GM21717 (cell line): ENCODE measurements around the gene IL1A.
A peak's percentile ranks its signal among the peaks of the same experiment; 100 is the strongest.
"Not testable (repeated sequence)": the region's sequence is repeated elsewhere in the genome, so short reads cannot be mapped to it uniquely, and the experiment has no call there.

Experiments used
- ATAC-seq: cut with Tn5 transposase; IDR thresholded peaks from one replicate; pipeline ENCODE4 v1.9.1; 2021; ENCODE audit warnings: mild to moderate bottlenecking, moderate library complexity; ENCODE audit not compliant: unreplicated experiment

Gene IL1A

GRCh38 chr2:112784199-112785189 is at the start of gene IL1A:
Gene IL1A (minus strand): TSS chr2:112784493. CDS start chr2:112783770, 723 bp downstream.
- ATAC-seq, result no peak

GRCh38 chr2:112833976-112834375 is 49.7 kb upstream of the IL1A start:
- ATAC-seq, result no peak

- ATAC-seq, result not testable (repeated sequence)
Measured at GRCh38 chr2:112833639-112833931, 49.3 kb upstream of the IL1A start.

- ATAC-seq, result no peak
Measured at GRCh38 chr2:112832841-112833638, 48.7 kb upstream of the IL1A start.

- ATAC-seq, result no peak
Measured at GRCh38 chr2:112831946-112832840, 47.9 kb upstream of the IL1A start.

- no peak for ATAC-seq
Measured at GRCh38 chr2:112831513-112831845, 47.2 kb upstream of the IL1A start.

- ATAC-seq, result no peak
Measured at GRCh38 chr2:112830682-112831512, 46.6 kb upstream of the IL1A start.

GRCh38 chr2:112829961-112830681 is 45.8 kb upstream of the IL1A start:
- ATAC-seq, result no peak

GRCh38 chr2:112829101-112829960 is 45.0 kb upstream of the IL1A start:
- ATAC-seq, result no peak

GRCh38 chr2:112828251-112828691 is 44.0 kb upstream of the IL1A start:
- no peak for ATAC-seq

- no peak for ATAC-seq
Measured at GRCh38 chr2:112827604-112828185, 43.4 kb upstream of the IL1A start.

- ATAC-seq, result no peak
Measured at GRCh38 chr2:112827009-112827408, 42.7 kb upstream of the IL1A start.

- no peak for ATAC-seq
Measured at GRCh38 chr2:112825706-112826105, 41.4 kb upstream of the IL1A start.

- no peak for ATAC-seq
Measured at GRCh38 chr2:112824694-112825085, 40.4 kb upstream of the IL1A start.

GRCh38 chr2:112821682-112822081 is 37.4 kb upstream of the IL1A start:
- ATAC-seq, result no peak

GRCh38 chr2:112821142-112821541 is 36.8 kb upstream of the IL1A start:
- ATAC-seq, result peak; percentile 74

- no peak for ATAC-seq
Measured at GRCh38 chr2:112820343-112820742, 36.0 kb upstream of the IL1A start.

GRCh38 chr2:112819081-112819480 is 34.8 kb upstream of the IL1A start:
- no peak for ATAC-seq
